Heart left ventricle (tissue), 13 donors: ENCODE data around the gene KLK14.

Experiments used
- CTCF ChIP-seq, 12 donors: fragments of 200-600 bp; sonication (generic) in 4 of 12; IDR thresholded peaks; one replicate each; pipeline versions ENCODE4 v1.5.0 to v1.8.0; 2018 to 2022; ENCODE audit warnings: antibody characterized with exemption in 12 of 12, mild to moderate bottlenecking in 5 of 12
- POLR2A ChIP-seq, 2 donors: fragments of 450-650 bp; IDR thresholded peaks; one replicate each; pipeline ENCODE4 v1.6.1; 2017; ENCODE audit warnings: antibody characterized with exemption in 2 of 2, mild to moderate bottlenecking in 2 of 2, moderate library complexity in 2 of 2
- donor health status: ischemic (EF 13 %, LVEDD 7.1; RV severe dilation, severe dysfunction).
- donor health status: DM: no; HTN: yes; CAD: no.
- donor health status: DM: no; HTN: no; CAD: no.
- donor health status: ischemic (EF 25% LVEDD 6.9; RV normal size, moderate dysfunction).
- donor health status: ischemic (EF 25% LVEDD 5.7; RV mildly dilated, moderate dysfunction).
- donor health status: ischemic (EF 35%, LVEDD 5.7; RV mildly dilated, moderate dysfunction).
- donor health status: nonischemic (EF 11% LVEDD 7.7; RV severe dilation, severe dysfunction).
- donor health status: DM: yes; HTN: yes; CAD: no.
- donor health status: PGD.
- donor health status: ischemic (EF 29% LVEDD 5.4; RV normal size, mild dysfunction).
- donor health status: nonischemic (EF 23%, LVEDD 6.1; RV moderate dilation, normal function).

GRCh38 chr19:51047031-51047335, 35.7 kb downstream of the KLK14 start:
- TF ChIP-seq CTCF (IDR thresholded peaks at IDR 0.05) (no peak), POLR2A (IDR thresholded peaks at IDR 0.05) (no peak)
